HG02852 (cell line): Measurements from ENCODE around the gene CACNG1.
"Not testable (repeated sequence)": the region's sequence is repeated elsewhere in the genome, so short reads cannot be mapped to it uniquely, and the experiment has no call there.

Experiments used
- ATAC-seq: cut with Tn5 transposase; IDR thresholded peaks from one replicate; pipeline ENCODE4 v1.9.1; 2021; ENCODE audit warnings: mild to moderate bottlenecking, moderate library complexity; ENCODE audit not compliant: unreplicated experiment

CACNG1 gene

DNA sequence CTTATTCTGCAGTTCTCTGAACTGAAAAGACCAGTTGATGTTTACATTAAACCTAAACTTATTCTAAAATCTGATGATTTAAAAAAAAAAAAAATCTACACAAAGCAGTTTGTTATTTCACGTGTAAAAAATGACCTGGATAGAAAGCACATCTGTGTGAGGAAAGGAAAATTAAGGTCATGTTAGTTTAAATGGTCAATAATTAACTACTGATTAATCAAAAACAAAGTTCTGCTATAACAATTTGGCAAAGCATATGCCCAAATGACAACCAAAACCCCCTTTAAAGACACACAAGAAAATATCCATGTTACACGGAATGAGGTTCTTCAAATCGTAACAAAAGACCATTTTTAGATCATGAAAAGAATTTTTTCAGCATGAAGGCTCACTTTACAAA lies 30.4 kb downstream of the CACNG1 start:
- no peak for ATAC-seq

DNA sequence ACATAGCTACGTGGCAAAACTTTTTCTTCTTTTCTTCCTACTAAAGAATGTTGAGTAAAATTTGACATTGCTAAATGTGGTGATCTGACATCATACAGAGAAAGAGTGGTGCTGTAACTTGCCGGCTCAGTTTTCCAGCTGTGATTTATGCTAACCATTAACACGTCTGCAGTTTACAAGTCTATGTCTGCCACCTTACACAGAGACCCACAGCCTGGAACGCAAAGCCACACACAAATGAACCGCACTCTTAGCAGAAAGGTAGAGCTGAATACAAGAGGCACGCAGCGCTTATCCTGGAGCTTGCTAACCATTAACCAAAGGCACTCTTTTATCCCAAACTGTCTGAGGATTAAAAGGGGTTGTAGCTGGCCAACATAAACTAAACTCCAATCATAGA lies 31.9 kb downstream of the CACNG1 start:
- ATAC-seq: no peak

DNA sequence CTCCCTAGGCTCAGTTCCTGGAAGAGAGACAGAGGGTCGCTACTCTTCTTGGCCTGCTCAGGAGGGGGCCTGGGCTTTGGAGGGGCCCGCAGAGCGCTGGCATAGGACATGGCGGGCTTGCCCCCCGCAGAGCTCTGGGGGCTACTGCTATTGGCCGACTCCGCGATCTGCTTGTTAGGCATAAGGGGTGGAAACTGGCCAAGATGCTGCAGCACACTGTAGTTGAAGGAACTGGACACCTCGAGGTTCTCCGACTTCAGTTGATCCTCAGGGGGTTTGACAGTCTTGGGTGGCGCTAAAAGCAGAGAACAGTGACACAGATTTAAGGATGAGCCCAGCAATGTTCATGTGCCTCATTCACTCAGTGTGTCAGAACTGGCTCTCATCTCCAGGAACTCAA lies 33.9 kb downstream of the CACNG1 start:
- ATAC-seq: no peak

DNA sequence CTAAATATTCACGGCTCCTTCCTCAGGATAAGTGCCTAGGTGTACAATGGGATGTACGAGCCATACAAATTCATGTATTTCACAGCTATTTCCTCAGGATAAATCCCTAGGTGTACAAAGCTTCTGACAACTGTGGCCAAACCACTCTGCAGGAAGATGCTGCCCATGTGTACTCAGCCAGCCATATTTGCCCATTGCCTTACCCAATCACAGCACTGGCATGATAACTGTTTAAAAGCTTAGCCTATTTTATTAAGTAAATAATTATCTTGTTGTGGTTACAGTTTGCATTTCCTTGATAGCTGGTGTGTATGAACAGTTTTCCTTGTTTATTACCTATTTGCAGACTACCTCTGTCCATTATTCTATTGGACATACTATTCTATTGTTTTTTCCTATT lies 35.1 kb downstream of the CACNG1 start:
- ATAC-seq: no peak

DNA sequence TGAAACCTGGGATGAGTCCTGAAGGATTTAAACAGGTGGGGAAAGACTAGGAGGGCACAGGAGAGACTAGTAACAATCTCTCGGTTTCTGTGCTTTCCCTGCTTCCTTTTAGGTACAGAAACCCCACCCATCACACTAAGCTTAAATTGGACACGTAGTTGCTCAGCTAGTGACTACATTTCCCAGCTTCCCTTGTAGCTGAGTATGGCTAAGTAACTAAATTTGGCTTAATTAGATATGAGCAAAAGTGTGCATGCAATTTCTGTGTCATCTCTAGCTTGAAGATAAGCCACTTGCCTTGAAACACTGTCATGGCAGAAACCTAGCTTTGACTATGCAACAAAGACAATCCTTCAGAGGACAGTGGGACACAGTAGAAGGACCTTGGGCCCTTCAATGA lies 36.5 kb downstream of the CACNG1 start:
- no peak for ATAC-seq

DNA sequence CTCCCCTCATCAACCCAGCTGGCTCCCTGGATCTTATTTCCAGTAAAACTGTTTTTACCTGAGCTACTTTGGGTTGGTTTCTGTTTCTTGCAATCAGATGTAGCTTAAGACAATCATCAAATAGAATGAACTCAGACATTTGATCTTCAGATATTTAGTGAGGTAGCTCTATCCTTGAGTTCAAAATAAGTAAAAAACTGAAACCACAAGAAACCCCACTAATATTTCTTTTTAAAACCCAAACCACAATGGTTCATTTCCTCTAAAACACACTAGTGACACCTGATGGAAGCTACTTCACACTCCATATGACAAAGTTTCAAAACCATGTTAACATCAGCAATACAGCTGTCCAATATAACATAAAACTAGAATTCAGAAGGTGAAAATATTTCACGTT lies 37.8 kb downstream of the CACNG1 start:
- peak; percentile 81 for ATAC-seq

DNA sequence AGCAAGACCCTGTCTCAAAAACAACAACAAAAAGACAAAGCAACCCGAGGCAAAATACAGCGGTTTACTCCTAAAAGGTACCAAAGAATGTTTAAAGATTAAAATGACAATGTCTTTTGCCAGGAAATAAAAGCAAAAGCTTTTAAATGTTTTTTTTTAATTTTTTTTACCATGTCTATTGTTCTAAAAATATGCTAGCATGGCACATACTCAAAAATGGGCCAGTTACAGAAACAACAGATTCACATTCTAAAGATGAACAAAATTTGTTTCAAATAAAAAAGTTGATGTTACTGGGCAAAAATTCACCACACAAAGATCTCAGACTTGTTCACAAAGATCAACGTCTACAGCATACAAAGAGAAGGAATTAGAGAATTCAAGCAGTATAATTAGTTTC lies 41.1 kb downstream of the CACNG1 start:
- ATAC-seq: no peak

DNA sequence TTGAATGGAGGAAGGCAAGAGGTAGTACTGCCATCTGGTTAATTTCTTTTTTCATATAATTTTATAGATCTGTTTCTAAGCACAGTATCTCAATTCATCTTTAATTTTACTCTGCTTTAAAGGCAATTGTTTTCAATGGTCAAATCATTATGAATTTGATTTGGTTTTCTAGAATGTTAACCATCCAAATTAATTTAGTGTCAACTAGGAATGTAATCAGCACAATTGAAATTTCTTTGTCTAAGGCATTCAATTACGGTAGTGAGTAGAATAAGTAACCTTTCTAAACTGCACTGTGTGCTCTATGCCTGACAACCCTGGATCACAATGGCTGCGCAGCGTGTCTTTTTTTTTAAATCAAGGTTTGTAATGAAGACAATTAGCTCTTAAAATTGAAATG lies 44.3 kb downstream of the CACNG1 start:
- no peak for ATAC-seq

DNA sequence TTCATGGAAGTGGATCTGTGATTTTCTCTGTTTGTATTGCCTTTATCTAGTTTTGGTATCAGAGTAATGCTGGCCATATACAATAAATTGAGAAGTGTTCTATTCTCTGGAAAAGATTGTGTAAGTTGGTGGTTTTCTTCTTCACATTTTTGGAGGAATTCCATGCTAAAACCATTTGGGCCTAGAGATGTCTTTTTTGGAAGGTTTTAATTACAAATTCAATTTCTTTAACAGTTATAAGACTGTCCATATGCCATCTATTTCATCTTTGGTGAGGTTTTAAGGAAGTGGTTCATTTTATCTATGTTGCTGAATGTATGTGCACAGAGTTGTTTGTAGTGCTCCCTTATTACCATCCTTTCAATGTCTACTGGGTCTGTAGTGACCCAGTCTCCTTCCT lies 46.0 kb downstream of the CACNG1 start:
- no peak for ATAC-seq

DNA sequence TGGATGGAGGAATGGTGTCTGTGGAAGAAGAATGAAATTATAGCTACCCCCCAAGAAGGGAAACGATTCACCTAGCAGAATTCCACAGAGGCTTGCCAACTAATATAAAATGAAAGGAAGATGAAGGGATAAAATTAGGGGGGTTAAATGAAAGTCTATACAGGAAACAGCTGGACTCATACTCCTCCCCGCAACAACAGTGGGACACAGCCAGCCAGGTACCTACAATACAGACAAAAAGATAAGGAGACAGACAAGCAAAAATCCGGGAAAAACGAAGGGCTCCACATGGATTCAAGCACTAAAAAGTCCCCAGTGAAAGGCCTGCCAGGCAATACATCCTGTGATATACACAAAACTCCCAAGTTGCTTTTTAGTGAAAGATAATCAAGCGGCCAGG lies 47.9 kb downstream of the CACNG1 start:
- ATAC-seq: no peak

DNA sequence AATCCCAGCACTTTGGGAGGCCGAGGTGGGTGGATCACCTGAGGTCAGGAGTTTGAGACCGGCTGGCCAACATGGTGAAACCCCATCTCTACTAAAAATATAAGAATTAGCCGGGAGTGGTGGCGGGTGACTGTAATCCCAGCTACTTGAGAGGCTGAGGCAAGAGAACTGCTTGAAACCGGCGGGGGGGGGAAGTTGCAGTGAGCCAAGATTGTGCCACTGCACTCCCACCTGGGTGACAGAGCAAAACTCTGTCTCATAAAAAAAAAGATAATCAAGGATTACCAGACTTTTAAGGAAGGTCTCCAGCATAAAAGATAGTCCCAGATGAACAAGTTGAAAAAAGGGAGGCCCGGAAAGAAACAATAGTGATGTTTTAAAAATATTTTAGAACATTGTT lies 48.4 kb downstream of the CACNG1 start:
- not testable (repeated sequence) for ATAC-seq

DNA sequence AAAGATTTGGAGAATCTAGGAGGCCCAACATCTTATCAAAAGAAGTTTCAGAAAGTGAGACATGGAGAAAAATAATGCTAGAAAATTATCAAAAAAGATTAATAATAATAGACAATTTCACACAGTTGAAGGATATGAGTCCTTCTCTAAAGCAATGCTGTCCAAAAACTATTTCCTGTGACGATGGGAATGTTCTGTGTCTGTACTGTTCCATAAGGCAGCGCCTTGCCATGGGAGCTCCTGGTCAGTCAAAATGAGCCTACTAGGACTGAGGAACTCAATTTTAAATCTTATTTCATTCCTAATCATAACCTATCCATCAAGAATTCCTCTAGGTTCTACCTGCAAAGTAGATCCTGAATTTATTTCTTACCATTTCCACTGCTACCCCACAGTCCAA lies 49.0 kb downstream of the CACNG1 start:
- ATAC-seq: no peak

DNA sequence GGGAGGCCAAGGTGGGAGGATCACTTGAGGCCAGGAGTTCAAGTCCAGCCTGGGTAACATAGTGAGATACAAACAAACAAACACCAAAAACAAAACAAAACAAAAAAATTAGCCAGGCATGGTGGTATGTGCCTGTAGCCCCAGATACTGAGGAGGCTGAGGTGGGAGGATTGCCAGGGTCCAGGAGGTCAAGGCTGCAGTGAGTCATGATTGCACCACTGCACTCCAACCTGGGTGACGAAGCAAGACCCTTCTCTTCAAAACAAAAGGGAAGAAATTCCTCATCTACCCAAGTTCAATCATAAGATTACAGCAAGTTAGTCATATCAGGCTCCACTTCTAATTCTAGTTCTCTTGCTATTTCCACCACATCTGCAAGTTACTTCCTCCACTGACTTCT lies 50.9 kb downstream of the CACNG1 start:
- ATAC-seq: not testable (repeated sequence)

DNA sequence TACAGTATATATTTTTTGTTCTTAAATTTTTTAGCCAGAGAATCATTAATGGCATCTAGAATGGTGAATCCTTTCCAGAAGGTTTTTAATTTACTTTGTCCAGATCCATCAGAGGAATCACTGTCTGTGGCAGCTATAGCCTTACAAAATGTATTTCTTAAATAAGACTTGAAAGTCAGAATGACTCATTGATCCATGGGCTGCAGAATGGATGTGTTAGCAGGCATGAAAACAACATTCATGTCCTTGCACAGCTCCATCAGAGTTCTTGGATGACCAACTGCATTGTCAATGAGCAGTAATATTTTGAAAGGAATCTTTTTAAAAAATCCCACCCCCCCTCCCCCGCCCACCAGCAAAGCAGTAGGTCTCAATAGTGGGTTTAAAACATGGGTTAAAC lies 51.4 kb downstream of the CACNG1 start:
- ATAC-seq: no peak

DNA sequence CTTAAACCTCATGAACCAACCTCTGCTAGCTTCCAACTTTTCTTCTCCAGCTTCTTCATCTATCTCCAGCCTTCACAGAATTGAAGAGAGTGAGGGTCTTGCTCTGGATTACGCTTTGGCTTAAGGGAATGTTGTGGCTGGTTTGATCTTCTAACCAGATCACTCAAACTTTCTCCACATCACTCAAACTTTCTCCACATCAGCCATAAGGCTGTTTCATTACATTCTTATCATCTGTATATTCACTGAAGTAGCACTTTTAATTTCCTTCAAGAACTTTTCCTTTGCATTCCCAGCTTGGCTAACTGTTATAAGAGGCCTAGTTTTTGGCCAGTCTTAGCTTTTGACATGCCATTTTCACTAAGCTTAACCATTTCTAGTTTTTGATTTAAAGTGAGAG lies 52.3 kb downstream of the CACNG1 start:
- ATAC-seq: no peak

DNA sequence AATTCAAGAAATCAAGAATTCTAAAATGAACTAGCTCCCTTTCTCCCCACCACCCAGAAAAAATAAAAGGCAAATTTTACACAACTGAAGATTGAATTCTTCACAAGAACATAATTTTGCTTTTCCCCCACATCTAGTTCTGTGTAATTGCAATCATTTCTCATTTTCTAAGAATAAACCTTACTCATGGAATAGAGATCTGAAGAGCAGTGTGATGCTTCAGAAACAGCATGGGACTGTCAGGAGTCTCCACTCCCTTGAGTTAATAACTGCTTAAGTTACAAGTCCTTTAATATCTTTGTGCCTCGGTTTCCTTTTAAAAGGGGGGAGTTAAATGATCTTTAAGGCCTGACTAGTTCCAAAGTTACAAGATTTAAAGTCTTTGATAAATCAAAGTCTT lies 53.7 kb downstream of the CACNG1 start:
- no peak for ATAC-seq

DNA sequence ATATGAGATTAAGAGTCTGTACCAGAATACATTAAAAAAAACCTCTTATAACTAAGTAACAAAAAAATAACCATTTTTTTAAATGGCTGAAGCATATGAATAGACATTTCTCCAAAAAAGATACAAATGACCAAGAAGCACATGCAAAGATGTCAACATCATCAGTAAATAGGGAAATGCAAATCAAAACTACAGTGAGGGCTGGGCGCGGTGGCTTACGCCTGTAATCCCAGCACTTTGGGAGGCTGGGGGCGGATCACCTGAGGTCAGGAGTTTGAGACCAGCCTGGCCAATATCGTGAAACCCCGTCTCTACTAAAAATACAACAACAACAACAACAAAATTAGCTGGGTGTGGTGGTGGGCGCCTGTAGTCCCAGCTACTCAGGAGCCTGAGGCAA lies 60.3 kb downstream of the CACNG1 start:
- ATAC-seq: not testable (repeated sequence)

DNA sequence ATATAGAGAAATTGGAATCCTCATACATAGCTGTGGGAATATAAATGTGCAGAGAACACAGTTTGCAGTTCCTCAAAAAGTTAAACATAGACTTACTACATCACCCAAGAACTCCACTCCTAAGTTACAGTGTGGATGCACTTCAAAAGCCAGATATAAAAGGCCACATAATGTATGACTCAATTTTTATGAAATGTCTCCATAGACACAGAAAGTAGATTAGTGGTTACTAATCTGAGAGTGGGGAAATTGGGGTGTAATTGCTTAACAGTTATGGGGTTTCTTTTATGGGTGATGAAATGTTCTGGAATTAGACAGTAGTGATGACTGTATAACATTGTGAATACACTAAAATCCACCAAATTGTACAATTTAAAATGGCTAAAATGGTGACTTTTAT lies 60.9 kb downstream of the CACNG1 start:
- ATAC-seq: no peak
